Body of pancreas (tissue), 4 donors: ENCODE results near the gene TTC7B. TPM values are rescaled to one million over a fixed set of nuclear protein-coding genes. Genes with fewer than 3 reads are reported as not detected.
"Not testable (repeated sequence)": the region's sequence is repeated elsewhere in the genome, so short reads cannot be mapped to it uniquely, and the experiment has no call there.

ENCODE experiments used
- ATAC-seq: fragments of 150-250 bp; one replicate; pipeline ENCODE4 v1.9.1; 2016
- DNase-seq, 4 donors: peaks; one replicate each; pipeline ENCODE4 v3.0.0-alpha.2; 2019
- H3K27ac ChIP-seq, 4 donors: fragments of 200-600 bp; sonication (generic); 1 replicate in 3 of 4; 2 replicates in 1 of 4; pipeline versions ENCODE4 v1.5.1 to v1.6.1; 2016 to 2019; ENCODE audit warnings: mild to moderate bottlenecking in 1 of 4, mixed read lengths in 1 of 4, moderate library complexity in 1 of 4
- H3K27me3 ChIP-seq, 2 donors: fragments of 200-600 bp; sonication (generic); one replicate each; pipeline ENCODE4 v1.6.0; 2016; ENCODE audit warnings: mild to moderate bottlenecking in 1 of 2
- H3K36me3 ChIP-seq, 2 donors: fragments of 200-600 bp; sonication (generic); replicated peaks in 1 of 2; 2 replicates each; pipeline ENCODE4 v1.5.1; 2016; ENCODE audit warnings: low read depth in 2 of 2; ENCODE audit not compliant: insufficient read depth in 1 of 2
- H3K4me1 ChIP-seq: fragments of 200-600 bp; sonication (generic); one replicate; pipeline ENCODE4 v1.6.0; 2016
- H3K4me3 ChIP-seq, 2 donors: fragments of 200-600 bp; sonication (generic); 1 replicate in 1 of 2; 2 replicates in 1 of 2; pipeline ENCODE4 v1.5.1; 2016 to 2019
- H3K9me3 ChIP-seq, 3 donors: fragments of 200-600 bp; sonication (generic); 1 replicate in 2 of 3; 2 replicates in 1 of 3; pipeline ENCODE4 v1.5.1; 2016
- POLR2A ChIP-seq, 3 donors: fragments of 450-650 bp; IDR thresholded peaks; one replicate each; pipeline ENCODE4 v1.6.1; 2016; ENCODE audit warnings: antibody characterized with exemption in 3 of 3, mild to moderate bottlenecking in 2 of 3
- WGBS, 2 donors: methylation state at CpG; one replicate each; pipeline ENCODE4 v1.1.5; 2017; 5-methylcytosine and 5-hydroxymethylcytosine counted together
- intact Hi-C: fragments of 100-400 bp; cut with DNase I; formaldehyde crosslinking; loops from one replicate; pipeline ENCODE4 v1.15.1; 2023
- total RNA-seq, 2 donors: library from RNA; depleted of rRNA; stranded (reverse); fragments of >200 nt; gene quantifications; one replicate each; pipeline ENCODE4 v1.1.0, GENCODE V29; 2016
- TF ChIP-seq, protein P1 (sequence below), 7 experiments: fragments of 450-650 bp in 4 of 7; fragments of 200-600 bp in 3 of 7; sonication (generic) in 3 of 7; IDR thresholded peaks; one replicate each; pipeline ENCODE4 v1.5.1; 2016 to 2019; ENCODE audit warnings: antibody characterized with exemption in 7 of 7

Gene TTC7B
- total RNA-seq, 2 donors from 2014 or later = 15.3 to 44.2 TPM

DNA sequence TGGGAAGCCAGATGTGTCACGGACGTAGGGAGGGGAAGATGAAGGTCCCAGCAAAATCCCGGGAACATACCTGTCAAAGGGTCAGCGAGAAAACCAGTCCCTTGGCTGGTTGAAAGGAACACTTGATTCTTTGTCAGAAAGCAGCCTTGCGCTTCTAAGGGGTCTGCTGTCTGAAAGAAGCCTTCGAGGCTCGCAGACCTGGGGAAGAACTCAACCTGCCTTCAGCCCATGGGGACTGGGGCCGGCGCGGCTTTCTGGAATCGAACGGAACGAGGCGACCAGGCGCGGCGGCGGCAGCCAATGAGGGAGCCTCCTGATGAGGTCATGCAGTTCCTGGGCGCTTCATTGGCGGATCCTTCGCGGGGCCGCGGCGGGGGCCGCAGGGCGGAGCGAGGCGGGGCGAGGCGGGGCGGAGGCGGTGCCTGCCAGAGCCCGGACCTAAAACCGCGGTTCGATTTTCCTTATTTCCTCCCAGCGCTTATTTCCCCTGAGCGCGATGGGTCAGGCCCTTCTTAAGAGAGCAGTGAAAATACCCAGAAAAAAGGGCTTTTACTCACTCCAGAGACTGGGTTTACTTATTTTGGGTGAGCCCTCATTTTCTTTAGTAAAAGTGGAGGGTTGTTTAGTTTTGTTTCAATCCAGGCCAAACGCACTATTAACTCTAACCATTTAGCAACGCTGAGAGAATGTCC is 11.8 kb upstream of the TTC7B start:
- no peaks in the 10 kb centered on the region for H3K36me3 ChIP-seq
- H3K4me3 ChIP-seq = no peak overlapping the region
- peak in 2 of 3 donors; percentile 39 to 57 for TF ChIP-seq POLR2A (IDR thresholded peaks at IDR 0.05)
- TF ChIP-seq, protein P1, sequence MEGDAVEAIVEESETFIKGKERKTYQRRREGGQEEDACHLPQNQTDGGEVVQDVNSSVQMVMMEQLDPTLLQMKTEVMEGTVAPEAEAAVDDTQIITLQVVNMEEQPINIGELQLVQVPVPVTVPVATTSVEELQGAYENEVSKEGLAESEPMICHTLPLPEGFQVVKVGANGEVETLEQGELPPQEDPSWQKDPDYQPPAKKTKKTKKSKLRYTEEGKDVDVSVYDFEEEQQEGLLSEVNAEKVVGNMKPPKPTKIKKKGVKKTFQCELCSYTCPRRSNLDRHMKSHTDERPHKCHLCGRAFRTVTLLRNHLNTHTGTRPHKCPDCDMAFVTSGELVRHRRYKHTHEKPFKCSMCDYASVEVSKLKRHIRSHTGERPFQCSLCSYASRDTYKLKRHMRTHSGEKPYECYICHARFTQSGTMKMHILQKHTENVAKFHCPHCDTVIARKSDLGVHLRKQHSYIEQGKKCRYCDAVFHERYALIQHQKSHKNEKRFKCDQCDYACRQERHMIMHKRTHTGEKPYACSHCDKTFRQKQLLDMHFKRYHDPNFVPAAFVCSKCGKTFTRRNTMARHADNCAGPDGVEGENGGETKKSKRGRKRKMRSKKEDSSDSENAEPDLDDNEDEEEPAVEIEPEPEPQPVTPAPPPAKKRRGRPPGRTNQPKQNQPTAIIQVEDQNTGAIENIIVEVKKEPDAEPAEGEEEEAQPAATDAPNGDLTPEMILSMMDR (IDR thresholded peaks at IDR 0.05) = no peak
- ATAC-seq (peak; percentile 100), DNase-seq (peak; percentile 95 to 96 (median 95))
- intact Hi-C loops = no loop called here
- no peaks in the 10 kb centered on the region for H3K27me3 ChIP-seq
- peaks cover 12% of the 10 kb centered on the region for H3K4me1 ChIP-seq
- H3K27ac ChIP-seq = peak overlapping the region in 3 of 4 donors; percentile 13 to 63 (median 34)
- H3K9me3 ChIP-seq = no peaks in the 10 kb centered on the region
- WGBS, 2 donors = 1 to 2% methylated on average over 24 to 42 of the region's 42 CpGs

DNA sequence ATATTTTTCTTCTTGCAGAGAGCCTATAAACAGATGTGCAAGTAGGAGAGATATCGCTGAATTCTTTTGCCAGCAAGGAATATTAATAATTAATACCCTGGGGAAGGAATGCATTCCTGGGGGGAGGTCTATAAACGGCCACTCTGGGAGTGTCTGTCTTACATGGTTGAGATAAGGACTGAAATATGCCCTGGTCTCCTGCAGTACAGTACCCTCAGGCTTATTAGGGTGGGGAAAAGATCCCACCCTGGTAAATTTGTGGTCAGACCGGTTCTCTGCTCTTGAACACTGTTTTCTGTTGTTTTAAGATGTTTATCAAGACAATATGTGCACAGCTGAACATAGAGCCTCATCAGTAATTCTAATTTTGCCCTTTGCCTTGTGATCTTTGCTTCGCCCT is 7.3 kb upstream of the TTC7B start:
- H3K27me3 ChIP-seq, intact Hi-C loops, H3K9me3 ChIP-seq, H3K27ac ChIP-seq, DNase-seq, H3K36me3 ChIP-seq, H3K4me1 ChIP-seq, H3K4me3 ChIP-seq, ATAC-seq: not testable (repeated sequence)
- WGBS, 2 donors = 56 to 59% methylated on average over 4 of the region's 4 CpGs

DNA sequence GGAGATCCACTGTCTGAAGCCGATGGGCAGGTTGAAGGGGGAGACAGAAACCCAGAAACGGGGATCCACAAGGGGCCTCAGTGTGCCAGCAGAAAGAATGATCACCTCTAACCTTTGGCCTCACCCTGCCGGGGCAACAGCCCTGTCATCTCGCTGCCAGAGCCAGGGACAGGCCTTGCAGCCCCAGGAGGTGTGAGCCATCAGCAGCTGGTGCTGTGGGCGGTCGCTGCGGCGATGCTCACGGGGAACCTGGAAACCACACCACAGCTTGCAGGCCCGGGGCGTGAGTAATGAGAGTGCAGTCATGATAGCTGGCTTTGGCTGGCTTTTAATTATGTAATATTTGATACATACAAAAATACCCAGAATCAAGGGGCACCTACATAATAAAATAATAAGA is 4.7 kb upstream of the TTC7B start:
- Histone ChIP-seq H3K4me3 (no peak overlapping the region), H3K36me3 (no peaks in the 10 kb centered on the region), H3K27me3 (no peaks in the 10 kb centered on the region), H3K27ac (no peak overlapping the region), H3K9me3 (no peaks in the 10 kb centered on the region), H3K4me1 (peaks cover 5% of the 10 kb centered on the region)
- ATAC-seq (no peak), DNase-seq (peak in 3 of 4 donors; percentile 48 to 53 (median 52))
- WGBS, 2 donors = 58 to 64% methylated on average over 11 of the region's 11 CpGs
- TF ChIP-seq, protein P1 (IDR thresholded peaks at IDR 0.05) = no peak
- TF ChIP-seq POLR2A (IDR thresholded peaks at IDR 0.05) = no peak
- intact Hi-C loops = no loop called here

DNA sequence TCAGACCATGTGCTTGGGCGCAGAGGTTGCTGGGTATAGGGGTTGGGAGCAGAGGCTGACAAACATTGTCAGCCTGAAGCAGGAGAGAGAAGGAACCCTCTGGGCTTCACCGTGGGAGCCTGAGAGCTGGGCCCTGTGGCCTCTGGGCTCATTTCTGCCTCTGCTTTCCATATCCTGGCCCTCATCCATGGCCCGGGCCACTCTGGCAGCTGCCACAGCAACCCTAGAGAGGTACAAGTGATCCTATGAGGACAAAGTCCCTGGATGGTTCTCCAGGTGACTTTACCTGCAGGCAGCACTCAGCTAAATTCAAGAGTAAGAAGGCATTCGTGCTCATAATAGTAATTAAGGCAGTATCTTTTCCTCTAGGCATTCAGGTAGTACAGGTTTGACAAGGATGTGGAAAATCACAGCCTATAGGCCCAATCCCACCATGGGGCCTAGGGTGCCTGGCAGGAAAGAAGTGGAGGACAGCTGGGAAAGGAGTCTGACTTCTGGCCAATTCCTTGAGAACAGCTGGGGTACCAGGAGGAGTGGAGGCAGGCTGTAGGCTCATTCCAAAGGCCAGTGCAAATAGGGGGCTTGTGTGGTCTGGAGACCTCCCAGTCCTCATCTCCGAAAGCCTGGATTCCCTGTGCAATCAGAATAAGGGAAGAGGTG is 3.6 kb upstream of the TTC7B start:
- intact Hi-C loops = no loop called here
- Histone ChIP-seq H3K9me3 (no peaks in the 10 kb centered on the region), H3K4me1 (peaks cover 12% of the 10 kb centered on the region), H3K36me3 (no peaks in the 10 kb centered on the region), H3K4me3 (no peak overlapping the region), H3K27me3 (no peaks in the 10 kb centered on the region), H3K27ac (no peak overlapping the region)
- DNase-seq = peak in 2 of 4 donors; percentile 20 to 24
- no peak for TF ChIP-seq POLR2A (IDR thresholded peaks at IDR 0.05)
- TF ChIP-seq, protein P1 (IDR thresholded peaks at IDR 0.05) = no peak
- WGBS, 2 donors = 57 to 64% methylated on average over 4 to 5 of the region's 5 CpGs
- ATAC-seq = no peak

DNA sequence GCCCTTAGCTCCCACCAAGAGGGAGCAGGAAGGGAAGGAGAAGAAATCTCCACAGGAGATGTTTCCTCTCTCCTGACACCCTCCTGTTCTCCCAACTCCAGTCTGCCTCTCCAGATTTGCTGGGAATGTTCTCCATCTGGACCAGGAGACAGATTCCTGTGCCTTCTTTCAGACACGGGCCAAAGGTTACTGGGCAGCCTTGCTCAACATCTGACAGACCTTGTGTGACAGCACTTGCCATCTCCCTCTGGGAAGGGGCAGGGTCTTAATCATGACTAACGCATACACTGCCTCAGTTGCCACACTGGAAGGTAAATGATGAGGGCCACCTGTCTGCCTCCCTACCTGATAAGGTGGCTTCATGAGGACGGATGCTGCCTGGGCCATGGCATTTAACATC is 2.5 kb upstream of the TTC7B start:
- intact Hi-C loops = no loop called here
- no peak for ATAC-seq
- no peak for TF ChIP-seq POLR2A (IDR thresholded peaks at IDR 0.05)
- TF ChIP-seq, protein P1 (IDR thresholded peaks at IDR 0.05) = no peak
- Histone ChIP-seq H3K4me3 (no peak overlapping the region), H3K4me1 (peaks cover 23% of the 10 kb centered on the region), H3K27me3 (no peaks in the 10 kb centered on the region), H3K9me3 (no peaks in the 10 kb centered on the region), H3K27ac (no peak overlapping the region), H3K36me3 (no peaks in the 10 kb centered on the region)
- 66 to 71% methylated on average over 3 of the region's 3 CpGs for WGBS, 2 donors
- DNase-seq = no peak
